GM19463 (cell line): ENCODE measurements around the gene ZFP36L1.

ENCODE experiments used
- ATAC-seq: cut with Tn5 transposase; IDR thresholded peaks from one replicate; pipeline ENCODE4 v1.9.1; 2021; ENCODE audit warnings: mild to moderate bottlenecking, moderate library complexity; ENCODE audit not compliant: unreplicated experiment

ZFP36L1 gene

GRCh38 chr14:68792979-68793733, at the start of gene ZFP36L1:
ZFP36L1 (minus strand) TSS chr14:68793067; CDS start chr14:68792938, 129 bp downstream.
- peak; percentile 40 for ATAC-seq

- ATAC-seq: no peak
Measured at GRCh38 chr14:68842298-68842697, 49.4 kb upstream of the ZFP36L1 start.

GRCh38 chr14:68841016-68841809, 48.3 kb upstream of the ZFP36L1 start:
- ATAC-seq: no peak

- peak; percentile 54 for ATAC-seq
Measured at GRCh38 chr14:68840454-68840853, 47.6 kb upstream of the ZFP36L1 start.

DNA sequence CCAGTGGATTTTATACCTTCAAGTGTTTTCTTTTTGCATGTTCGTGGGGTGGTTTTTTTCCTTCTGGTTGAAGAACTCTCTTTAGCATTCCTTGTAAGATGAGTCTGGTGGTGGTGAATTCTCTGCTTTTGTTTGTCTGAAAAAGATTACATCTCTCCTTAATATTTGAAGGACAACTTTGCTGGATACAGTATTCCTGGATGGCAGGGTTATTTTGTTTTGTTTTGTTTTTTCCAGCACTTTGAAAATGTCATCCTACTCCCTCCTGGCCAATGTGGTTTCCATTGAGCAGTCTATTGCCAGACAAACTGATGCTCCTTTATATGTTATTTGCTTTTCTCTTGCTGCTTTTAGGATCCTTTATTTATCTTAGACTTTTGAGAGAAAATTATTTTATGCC, 43.2 kb upstream of the ZFP36L1 start:
- no peak for ATAC-seq

GRCh38 chr14:68834816-68835215, 41.9 kb upstream of the ZFP36L1 start:
- ATAC-seq: no peak

DNA sequence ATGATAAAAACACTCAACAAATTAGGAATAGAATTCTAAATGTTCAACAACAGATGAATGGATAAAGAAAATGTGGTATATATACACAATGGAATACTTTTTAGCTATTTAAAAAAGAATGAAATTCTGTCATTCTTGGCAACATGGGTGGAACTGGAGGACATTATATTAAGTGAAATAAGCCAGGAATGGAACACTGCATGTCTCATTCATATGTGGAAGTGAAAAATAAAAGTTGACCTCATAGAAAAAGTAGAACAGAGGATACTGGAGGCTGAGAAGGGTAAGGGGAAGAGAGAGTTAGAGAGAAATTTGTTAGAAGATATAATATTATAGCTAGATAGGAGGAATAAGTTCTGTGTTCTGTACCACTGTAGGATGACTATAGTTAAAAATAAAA, 35.8 kb upstream of the ZFP36L1 start:
- ATAC-seq: no peak

- no peak for ATAC-seq
Measured at GRCh38 chr14:68825729-68826128, 32.9 kb upstream of the ZFP36L1 start.

GRCh38 chr14:68824517-68825347, 31.9 kb upstream of the ZFP36L1 start:
- ATAC-seq: no peak

- no peak for ATAC-seq
Measured at GRCh38 chr14:68824207-68824516, 31.3 kb upstream of the ZFP36L1 start.

GRCh38 chr14:68823434-68824206, 30.8 kb upstream of the ZFP36L1 start:
- ATAC-seq: no peak

DNA sequence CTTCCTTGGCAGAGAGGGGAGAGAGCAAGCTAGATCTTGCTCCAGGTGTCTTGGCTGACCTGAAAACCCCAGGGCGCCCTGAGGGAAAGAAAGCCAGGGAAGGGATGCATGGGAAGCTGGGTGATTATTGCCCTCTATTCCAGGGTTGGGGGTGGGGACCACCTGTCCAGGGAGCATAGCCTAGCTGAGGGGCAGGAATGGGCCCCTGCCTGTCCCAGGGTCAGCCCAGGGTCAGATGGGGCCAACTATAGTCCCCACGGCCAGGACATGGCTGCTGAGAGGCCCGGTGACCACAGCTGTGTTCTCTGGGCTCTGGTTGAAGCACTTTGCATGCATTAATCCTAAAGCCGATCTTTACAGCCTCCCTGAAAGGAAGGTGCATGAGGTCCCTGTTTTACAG, 30.1 kb upstream of the ZFP36L1 start:
- no peak for ATAC-seq

GRCh38 chr14:68822132-68822651, 29.3 kb upstream of the ZFP36L1 start:
- ATAC-seq: peak; percentile 64

- peak; percentile 35 for ATAC-seq
Measured at GRCh38 chr14:68820999-68821683, 28.3 kb upstream of the ZFP36L1 start.

GRCh38 chr14:68820536-68820935, 27.7 kb upstream of the ZFP36L1 start:
- no peak for ATAC-seq

- no peak for ATAC-seq
Measured at GRCh38 chr14:68820119-68820518, 27.3 kb upstream of the ZFP36L1 start.

DNA sequence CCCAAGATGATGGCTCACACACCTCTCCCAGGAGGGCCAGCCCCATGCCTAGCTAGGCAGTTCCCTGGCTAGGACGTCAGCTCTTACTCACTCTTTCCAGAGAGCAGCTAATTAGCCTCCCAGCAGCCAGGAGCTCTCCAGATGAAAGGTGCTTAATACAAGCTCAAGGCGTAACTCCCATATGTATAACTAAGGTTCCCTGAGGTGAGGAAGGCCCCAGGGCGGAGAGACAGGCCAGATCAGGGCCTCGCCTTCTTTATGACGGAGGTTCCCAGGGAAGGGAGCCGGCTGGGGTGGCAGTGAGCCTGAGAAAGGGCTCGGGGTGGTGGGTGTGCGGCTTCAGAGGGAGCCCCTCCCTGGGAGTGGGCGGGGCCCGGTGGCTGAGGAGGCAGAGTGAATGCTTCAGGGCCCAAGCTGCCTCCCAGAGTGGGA, 26.4 kb upstream of the ZFP36L1 start:
- ATAC-seq: no peak

DNA sequence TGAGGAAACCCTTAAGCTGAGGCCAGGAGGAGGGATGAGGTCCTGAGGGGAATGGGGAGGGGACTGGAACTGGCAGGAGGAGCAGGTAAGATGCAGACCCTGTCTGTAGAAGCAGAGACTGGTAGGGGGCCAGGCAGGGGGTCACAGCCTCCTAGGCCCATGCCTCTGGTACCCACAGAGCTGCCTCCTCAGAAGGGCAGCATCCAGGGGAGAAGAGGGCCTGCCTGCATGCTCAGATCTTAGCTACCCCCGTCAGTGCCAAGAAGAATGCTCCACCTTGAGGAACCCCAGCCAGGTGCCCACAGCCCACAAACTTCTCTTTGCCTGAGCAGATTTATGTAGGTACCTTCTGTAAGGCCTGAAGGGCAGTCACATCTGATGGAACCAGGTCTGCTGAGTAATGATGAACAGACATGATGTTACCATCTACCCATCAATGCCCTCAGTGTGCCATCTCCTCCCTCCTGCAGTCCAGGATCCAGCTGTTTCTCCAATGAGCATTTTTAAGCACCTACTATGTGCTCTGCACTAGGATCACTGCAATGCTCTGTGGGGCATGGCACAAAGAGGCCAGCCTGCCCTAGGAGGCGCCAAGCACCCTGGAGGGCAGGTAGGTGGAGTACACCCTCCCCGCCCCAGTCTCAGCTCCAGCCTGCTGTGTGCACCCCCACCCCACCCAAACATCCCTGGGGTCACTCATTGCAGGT, 24.8 kb upstream of the ZFP36L1 start:
- ATAC-seq: no peak

DNA sequence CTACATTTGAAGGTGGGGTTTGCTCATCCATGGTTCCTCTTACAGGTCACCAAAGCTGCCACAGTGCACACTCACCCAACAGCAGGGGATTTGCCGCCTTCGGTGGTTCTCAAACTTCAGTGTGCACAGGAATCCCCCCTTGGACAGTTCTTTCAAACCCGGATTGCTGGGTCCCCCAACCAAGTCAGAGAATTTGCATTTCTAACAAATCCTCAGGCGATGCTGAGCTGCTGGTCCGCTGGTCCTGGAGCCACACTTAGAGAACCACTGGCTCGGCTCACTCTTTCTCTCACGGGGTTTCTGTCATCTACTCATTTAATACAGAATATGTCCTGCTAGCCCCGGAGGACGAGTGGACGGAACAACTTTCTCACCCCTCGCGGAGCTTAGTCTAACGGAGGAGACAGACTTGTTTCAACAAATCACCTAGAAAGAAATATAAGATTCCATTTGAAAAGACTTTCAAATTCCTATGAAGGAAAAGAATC, 24.1 kb upstream of the ZFP36L1 start:
- no peak for ATAC-seq
